GM10266 (cell line): ENCODE data around the gene CYP2S1.

Experiments
- DNase-seq: peaks from one replicate; pipeline ENCODE4 v3.0.0; 2012; ENCODE audit errors: extremely low spot score
- CTCF ChIP-seq: IDR thresholded peaks from 2 replicates; pipeline ENCODE4 v1.5.1; 2012; ENCODE audit warnings: mild to moderate bottlenecking, low read depth; ENCODE audit not compliant: control insufficient read depth, insufficient read depth; ENCODE audit errors: missing control alignments

The CYP2S1 gene

GRCh38 chr19:41222240-41222639 lies 29.2 kb downstream of the CYP2S1 start:
- no peak for TF ChIP-seq CTCF
- no peak for DNase-seq

GRCh38 chr19:41223431-41224234 lies 30.6 kb downstream of the CYP2S1 start:
- DNase-seq = no peak
- TF ChIP-seq CTCF = no peak

- DNase-seq = no peak
- no peak for TF ChIP-seq CTCF
Measured at GRCh38 chr19:41224632-41225031, 31.6 kb downstream of the CYP2S1 start.

GRCh38 chr19:41225238-41226052 lies 32.4 kb downstream of the CYP2S1 start:
- TF ChIP-seq CTCF = no peak
- DNase-seq = no peak

- TF ChIP-seq CTCF = no peak
- no peak for DNase-seq
Measured at GRCh38 chr19:41226053-41226873, 33.2 kb downstream of the CYP2S1 start.

GRCh38 chr19:41226874-41227390 lies 33.9 kb downstream of the CYP2S1 start:
- DNase-seq = no peak
- no peak for TF ChIP-seq CTCF
